ENCODE measurements around the gene NSG1.

NSG1 gene

GRCh38 chr4:4428966-4429875 is 42.3 kb downstream of the NSG1 start:
- DNase-seq (ENCODE audit: low read depth in 2 of 2, low spot score in 1 of 2), result no peak

- DNase-seq (ENCODE audit: low read depth in 2 of 2, low spot score in 1 of 2), result peak in 1 of 2 donors; percentile 18
Observed at GRCh38 chr4:4430492-4431195, 43.7 kb downstream of the NSG1 start.

GRCh38 chr4:4432341-4433125 is 45.6 kb downstream of the NSG1 start:
- DNase-seq (ENCODE audit: low read depth in 2 of 2, low spot score in 1 of 2), result no peak

DNA sequence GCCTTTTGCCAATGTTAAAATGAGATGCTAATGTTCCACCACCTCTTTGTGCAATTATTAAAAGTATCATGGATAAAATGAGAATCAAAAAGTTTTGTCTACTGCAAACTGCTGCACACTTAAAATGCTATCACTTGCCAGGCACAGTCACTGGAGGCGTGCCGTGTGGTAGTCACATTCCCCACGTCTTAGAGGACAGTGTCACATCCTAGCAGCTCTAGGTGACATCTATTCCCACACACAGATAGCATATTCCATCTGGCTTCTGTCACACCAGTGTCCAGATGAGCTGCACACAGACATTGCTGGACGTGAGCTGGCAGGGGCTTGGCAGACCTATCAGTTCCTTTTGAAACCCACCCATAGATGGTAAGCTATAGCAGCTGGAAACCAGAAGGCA is 47.0 kb downstream of the NSG1 start:
- DNase-seq (ENCODE audit: low read depth in 2 of 2, low spot score in 1 of 2), result no peak

- no peak for DNase-seq (ENCODE audit: low read depth in 2 of 2, low spot score in 1 of 2)
Observed at GRCh38 chr4:4436244-4436823, 49.4 kb downstream of the NSG1 start.

DNA sequence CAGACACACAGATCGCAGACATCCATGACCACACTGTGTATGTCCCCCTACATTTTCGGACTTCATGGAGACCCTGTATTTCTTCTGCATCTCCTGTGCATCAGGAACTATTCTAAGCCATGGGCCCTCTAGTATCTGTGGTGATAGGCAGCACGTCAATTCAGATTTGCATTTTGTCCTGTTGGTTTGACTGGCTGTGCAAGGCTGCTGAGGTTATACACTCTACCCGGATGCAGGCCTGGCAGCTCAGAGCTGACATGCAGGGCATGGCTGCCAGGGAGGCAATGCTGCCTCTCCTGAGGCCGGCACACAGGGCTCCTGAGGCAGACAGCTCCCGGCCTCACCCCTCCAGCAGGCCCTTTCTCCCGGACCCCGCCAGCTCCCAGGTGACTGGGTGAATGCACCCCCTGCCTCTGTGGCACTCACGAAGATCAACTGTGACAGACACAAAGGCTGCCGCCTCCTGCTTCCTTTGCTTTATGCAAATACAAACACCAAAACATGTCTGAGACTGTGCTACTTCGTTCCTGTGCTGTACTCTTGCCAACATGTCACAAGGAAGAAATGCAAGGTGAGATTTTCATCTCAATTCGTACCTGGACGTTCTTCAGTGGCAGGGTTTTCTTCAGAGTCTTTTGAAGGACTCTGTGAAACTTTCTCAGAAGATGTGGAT is 51.0 kb downstream of the NSG1 start:
- no peak for DNase-seq (ENCODE audit: low read depth in 2 of 2, low spot score in 1 of 2)

GRCh38 chr4:4438891-4439290 is 52.0 kb downstream of the NSG1 start:
- DNase-seq (ENCODE audit: low read depth in 2 of 2, low spot score in 1 of 2), result no peak

- DNase-seq (ENCODE audit: low read depth in 2 of 2, low spot score in 1 of 2), result no peak
Observed at GRCh38 chr4:4439782-4440181, 52.9 kb downstream of the NSG1 start.

DNA sequence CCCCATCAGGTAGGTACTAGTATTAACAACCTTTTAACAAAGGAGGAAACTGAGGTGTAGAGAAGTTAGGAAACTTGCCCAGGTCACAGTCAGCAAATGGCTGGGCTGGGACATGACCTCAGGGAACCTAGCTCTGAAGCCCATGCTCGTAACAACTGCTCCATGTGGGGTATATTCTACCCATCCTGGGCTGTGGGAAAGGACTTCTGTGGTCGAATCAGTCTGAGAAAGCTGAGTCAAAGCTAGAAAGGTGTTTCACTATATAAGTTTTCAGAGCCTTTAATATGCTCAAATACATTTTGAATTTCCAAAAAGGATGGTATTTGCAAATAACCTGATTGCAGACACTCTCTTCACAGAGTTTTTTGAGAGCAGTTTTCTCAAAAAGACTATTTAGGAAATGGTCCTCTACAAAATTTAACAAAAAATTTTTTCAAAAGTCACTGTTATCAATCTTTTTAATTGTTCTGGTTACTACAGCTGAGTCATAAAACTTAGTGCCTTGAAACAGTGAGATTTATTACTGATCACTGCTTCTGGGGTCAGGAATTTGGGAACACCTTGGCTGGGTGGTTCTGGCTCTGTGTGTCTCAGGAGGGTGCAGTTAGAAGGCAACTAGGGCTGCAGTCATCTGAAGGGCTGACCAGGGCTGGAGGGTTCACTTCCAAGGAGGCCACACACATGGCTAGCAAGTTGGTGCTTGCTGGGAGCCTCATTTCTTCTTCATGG is 53.6 kb downstream of the NSG1 start:
- DNase-seq (ENCODE audit: low read depth in 2 of 2, low spot score in 1 of 2), result no peak

DNA sequence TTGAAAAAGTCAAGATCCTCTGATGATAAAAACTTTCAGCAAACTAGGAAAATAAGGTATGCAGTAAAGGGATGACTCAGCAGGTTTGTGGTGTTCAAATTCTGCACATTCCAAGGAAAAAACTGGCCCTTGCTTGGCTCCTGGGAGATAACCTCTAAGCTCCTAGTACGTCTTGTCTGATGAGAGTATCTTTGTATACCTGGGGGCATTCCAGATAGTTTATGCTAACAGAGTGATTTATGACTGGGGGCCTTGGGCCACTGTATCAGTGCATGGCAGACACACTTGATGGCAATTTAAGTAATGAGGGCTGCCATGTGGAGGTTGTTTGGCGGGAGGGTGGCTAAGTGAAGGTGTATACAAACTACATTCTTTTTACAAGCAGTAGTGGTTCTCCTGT is 56.9 kb downstream of the NSG1 start:
- no peak for DNase-seq (ENCODE audit: low read depth in 2 of 2, low spot score in 1 of 2)

GRCh38 chr4:4446434-4446833 is 59.5 kb downstream of the NSG1 start:
- no peak for DNase-seq (ENCODE audit: low read depth in 2 of 2, low spot score in 1 of 2)

GRCh38 chr4:4455210-4455865 is 68.4 kb downstream of the NSG1 start:
- no peak for DNase-seq (ENCODE audit: low read depth in 2 of 2, low spot score in 1 of 2)

DNA sequence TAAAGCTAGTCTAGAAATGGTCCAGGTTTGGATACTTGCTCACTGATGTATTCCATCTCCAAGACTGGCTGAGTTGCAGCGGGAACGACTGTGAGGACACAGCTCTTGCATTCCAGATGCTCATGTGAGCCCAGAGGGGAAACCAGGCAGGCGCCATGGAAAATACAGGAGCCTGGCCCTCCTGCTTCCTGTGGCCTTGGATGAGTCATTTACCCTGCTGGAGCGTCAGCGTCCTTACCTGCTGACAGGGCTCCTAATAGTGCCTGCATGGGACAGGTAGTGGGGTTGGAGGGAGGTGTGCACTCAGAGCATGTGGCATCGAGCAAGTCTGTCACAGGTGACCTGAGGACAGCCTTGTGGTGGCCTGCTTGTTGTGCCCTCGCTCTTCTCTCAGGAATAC is 69.4 kb downstream of the NSG1 start:
- no peak for DNase-seq (ENCODE audit: low read depth in 2 of 2, low spot score in 1 of 2)

DNA sequence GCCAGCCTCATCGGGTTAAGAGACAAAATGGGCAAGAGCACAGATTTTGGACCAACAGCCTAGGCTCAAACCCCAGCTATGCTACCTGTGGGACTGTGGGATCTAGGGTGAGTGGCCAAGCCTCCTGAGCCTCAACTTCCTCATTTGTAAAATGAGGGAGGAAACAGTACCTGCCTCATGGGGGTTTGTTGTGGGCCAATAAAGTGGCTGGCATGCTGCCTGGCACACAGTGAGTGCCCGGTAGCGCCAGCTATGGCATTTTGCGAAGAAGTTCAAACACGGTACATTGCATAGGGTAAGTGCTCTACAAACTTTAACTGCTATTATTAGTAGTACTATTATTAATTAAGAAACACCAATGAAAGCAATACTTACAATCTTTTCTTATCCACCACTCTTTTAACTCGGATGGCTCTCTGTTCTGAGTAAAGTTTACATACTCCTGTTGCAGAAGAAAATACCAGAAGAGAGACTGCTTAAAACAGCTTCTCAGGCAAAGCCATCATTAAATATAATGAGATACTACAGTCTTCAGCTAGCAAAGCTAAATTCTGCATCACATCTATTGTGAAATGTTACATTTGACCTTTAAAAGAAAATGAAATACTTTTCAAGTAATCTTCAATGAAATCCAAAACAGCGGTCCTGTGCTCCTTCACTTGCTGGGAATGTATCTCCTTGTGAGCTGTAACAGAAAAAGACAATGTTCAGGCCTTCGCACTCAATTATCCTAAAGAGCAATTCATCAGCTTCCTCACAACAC is 70.1 kb downstream of the NSG1 start:
- no peak for DNase-seq (ENCODE audit: low read depth in 2 of 2, low spot score in 1 of 2)

DNA sequence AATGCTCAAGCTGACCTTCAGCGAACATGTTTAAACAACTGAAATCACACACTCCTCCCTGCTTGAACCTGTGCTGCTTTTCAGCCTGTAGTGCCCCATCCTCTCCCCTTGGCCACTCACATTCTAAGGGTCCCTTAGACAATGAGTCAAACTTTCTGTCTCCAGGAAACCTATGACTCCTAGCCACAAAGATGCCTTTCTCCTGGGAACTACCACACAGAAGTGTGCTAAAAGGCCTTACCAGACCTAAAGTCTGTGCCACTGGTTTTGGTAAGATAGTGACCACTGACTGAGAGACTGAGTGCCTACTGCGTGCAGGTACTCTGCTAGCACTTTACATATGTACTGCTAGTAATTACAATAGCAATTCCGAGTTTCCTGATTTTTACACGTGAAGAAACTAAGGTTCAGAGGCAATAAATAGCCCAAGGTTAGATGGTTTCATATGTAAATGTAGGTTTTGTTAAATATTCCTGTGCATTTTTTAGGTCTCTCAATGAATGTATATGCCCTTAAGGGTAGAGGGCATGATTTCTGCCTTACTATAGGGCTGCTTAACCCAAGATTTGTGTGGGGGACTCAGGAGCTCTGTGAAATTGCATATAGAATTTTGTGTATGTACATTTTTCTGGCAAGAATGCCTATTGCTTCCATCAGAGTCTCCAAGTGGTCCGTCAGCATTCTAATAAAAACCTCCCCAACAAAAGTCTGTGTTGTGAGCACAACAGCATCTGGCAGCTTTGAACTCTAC is 71.1 kb downstream of the NSG1 start:
- no peak for DNase-seq (ENCODE audit: low read depth in 2 of 2, low spot score in 1 of 2)

DNA sequence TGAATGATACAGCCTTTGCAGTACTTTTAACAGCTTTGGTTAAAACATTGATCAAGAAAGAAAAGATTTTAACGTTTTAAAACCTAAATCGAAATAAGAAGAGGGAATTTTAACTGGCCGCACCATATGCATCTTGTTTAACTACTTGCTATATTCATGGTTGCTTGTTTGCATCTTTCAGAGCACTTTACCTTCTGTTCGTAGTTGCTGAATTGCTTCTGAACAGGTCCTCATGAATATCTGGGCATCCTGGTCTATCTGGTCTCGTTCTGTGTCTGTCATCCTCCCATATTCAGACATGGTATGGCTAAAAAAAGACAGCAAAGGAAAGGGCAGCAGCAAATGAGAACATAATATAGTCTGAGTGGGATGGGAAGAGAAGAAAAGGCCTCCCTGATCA is 72.3 kb downstream of the NSG1 start:
- no peak for DNase-seq (ENCODE audit: low read depth in 2 of 2, low spot score in 1 of 2)

GRCh38 chr4:4460759-4461158 is 73.9 kb downstream of the NSG1 start:
- DNase-seq (ENCODE audit: low read depth in 2 of 2, low spot score in 1 of 2), result no peak

- no peak for DNase-seq (ENCODE audit: low read depth in 2 of 2, low spot score in 1 of 2)
Observed at GRCh38 chr4:4461178-4461577, 74.3 kb downstream of the NSG1 start.
